ENCODE data around the gene HOXB3.

DNA sequence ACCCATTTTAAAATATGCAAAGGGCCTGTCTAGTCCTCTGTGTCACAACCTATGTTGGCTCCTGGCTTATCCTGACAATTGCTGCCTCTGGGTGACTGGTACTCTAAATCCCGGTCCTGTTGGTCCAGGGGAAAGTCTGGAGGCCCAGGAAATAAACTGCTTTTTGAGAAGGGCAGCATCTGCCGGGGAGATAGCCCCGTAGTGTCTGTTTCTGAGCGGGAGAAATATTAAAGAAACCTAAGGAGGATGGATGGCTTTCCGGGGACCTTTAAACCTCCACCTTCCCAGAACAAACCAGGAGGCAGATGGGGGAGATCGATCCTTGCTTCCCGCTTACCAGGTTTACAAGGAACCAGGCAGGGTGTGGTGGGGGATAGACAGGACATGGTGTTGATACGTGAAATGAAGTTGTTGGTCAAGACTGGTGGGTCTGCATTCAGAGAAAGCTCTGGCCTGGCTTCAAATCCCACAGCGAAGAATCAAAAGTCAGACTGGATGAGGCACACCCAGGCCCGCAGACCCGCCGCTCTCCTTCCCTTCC, 48.9 kb downstream of the HOXB3 start:
- TF ChIP-seq ZBTB7A (tag by site-specific recombination; IDR thresholded peaks at IDR 0.05; ENCODE audit: low read depth) (no peak), CTCF (tag by site-specific recombination; IDR thresholded peaks at IDR 0.05) (no peak), ELK4 (IDR thresholded peaks at IDR 0.05; ENCODE audit: borderline replicate concordance, low read depth, low read length) (no peak), ZNF76 (tag by site-specific recombination; IDR thresholded peaks at IDR 0.05; ENCODE audit: borderline replicate concordance, low read depth) (no peak), MEIS1 (CRISPR knock-in tag; IDR thresholded peaks at IDR 0.05; ENCODE audit: borderline replicate concordance) (no peak), ZBTB20 (tag by site-specific recombination; IDR thresholded peaks at IDR 0.05) (no peak), ZNF670 (tag by site-specific recombination; IDR thresholded peaks at IDR 0.05; ENCODE audit: low read depth) (no peak), SP2 (tag by site-specific recombination; IDR thresholded peaks at IDR 0.05) (no peak), ZNF639 (tag by site-specific recombination; IDR thresholded peaks at IDR 0.05) (no peak), ZNF2 (tag by site-specific recombination; IDR thresholded peaks at IDR 0.05) (no peak), SCRT2 (tag by site-specific recombination; IDR thresholded peaks at IDR 0.05) (no peak)
- TF ChIP-seq, protein P1, sequence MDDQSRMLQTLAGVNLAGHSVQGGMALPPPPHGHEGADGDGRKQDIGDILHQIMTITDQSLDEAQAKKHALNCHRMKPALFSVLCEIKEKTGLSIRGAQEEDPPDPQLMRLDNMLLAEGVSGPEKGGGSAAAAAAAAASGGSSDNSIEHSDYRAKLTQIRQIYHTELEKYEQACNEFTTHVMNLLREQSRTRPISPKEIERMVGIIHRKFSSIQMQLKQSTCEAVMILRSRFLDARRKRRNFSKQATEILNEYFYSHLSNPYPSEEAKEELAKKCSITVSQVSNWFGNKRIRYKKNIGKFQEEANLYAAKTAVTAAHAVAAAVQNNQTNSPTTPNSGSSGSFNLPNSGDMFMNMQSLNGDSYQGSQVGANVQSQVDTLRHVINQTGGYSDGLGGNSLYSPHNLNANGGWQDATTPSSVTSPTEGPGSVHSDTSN (CRISPR knock-in tag; IDR thresholded peaks at IDR 0.05), result no peak
- TF ChIP-seq, protein P2, sequence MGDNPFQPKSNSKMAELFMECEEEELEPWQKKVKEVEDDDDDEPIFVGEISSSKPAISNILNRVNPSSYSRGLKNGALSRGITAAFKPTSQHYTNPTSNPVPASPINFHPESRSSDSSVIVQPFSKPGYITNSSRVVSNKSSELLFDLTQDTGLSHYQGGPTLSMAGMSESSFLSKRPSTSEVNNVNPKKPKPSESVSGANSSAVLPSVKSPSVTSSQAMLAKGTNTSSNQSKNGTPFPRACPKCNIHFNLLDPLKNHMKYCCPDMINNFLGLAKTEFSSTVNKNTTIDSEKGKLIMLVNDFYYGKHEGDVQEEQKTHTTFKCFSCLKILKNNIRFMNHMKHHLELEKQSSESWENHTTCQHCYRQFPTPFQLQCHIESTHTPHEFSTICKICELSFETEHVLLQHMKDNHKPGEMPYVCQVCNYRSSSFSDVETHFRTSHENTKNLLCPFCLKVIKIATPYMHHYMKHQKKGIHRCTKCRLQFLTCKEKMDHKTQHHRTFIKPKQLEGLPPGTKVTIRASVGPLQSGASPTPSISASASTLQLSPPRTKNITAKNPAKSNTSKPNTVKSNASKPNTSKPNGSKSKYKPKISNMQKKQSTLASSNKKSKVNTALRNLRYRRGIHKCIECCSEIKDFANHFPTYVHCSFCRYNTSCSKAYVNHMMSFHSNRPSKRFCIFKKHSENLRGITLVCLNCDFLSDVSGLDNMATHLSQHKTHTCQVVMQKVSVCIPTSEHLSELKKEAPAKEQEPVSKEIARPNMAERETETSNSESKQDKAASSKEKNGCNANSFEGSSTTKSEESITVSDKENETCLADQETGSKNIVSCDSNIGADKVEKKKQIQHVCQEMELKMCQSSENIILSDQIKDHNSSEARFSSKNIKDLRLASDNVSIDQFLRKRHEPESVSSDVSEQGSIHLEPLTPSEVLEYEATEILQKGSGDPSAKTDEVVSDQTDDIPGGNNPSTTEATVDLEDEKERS (tag by site-specific recombination; IDR thresholded peaks at IDR 0.05), result no peak
- TF ChIP-seq, protein P3, sequence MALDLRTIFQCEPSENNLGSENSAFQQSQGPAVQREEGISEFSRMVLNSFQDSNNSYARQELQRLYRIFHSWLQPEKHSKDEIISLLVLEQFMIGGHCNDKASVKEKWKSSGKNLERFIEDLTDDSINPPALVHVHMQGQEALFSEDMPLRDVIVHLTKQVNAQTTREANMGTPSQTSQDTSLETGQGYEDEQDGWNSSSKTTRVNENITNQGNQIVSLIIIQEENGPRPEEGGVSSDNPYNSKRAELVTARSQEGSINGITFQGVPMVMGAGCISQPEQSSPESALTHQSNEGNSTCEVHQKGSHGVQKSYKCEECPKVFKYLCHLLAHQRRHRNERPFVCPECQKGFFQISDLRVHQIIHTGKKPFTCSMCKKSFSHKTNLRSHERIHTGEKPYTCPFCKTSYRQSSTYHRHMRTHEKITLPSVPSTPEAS (tag by site-specific recombination; IDR thresholded peaks at IDR 0.05), result no peak

Measured in HEK293 (cell line).